Endothelial cell of umbilical vein (primary cell): ENCODE results near the gene RBM26. TPM values are rescaled to one million over a fixed set of nuclear protein-coding genes. Genes with fewer than 3 reads are reported as not detected.

ENCODE experiments used
- BruUV-seq: library from RNA; stranded (reverse); fragments of 400-500 nt; replicated peaks from 2 replicates; lab custom pipeline; 2021; lab: Mats Ljungman, UMichigan
- CTCF ChIA-PET: fragments of 300-600, 350-600 bp; sonication (Branson Sonifier 250); formaldehyde crosslinking; loops from one replicate; lab custom pipeline; 2021; ENCODE audit warnings: antibody characterized with exemption, inconsistent platforms; lab: Charles Lee
- POLR2A ChIA-PET: fragments of 300-600, 350-600 bp; sonication (Branson Sonifier 250); formaldehyde crosslinking; loops from one replicate; lab custom pipeline; 2021; ENCODE audit warnings: antibody characterized with exemption, inconsistent platforms; lab: Charles Lee
- DNase-seq: peaks from one replicate; pipeline ENCODE4 v3.0.0-alpha.2; 2011; ENCODE audit warnings: low read depth, low spot score
- FAIRE-seq: peaks from 2 replicates; lab custom pipeline; 2011; peaks lifted over from hg19 to GRCh38; lab: Jason Lieb, UNC
- H2AFZ ChIP-seq: 2 replicates; pipeline ENCODE4 v1.6.0; 2012; ENCODE audit warnings: low read depth, low read length, control low read depth, inconsistent platforms
- H3K27ac ChIP-seq: 2 replicates; pipeline ENCODE4 v1.5.1; 2011; ENCODE audit warnings: low read depth, mild to moderate bottlenecking, control low read depth, low read length, moderate library complexity; ENCODE audit not compliant: insufficient read depth
- H3K27me3 ChIP-seq, 2 experiments: 2 replicates each; pipeline versions ENCODE4 v1.6.0 to v1.6.1; 2011; ENCODE audit warnings: low read length in 2 of 2, mixed read lengths in 1 of 2; ENCODE audit not compliant: control insufficient read depth in 2 of 2, insufficient read depth in 2 of 2
- H3K36me3 ChIP-seq, 2 experiments: 2 replicates in 1 of 2; 3 replicates in 1 of 2; pipeline ENCODE4 v1.5.1; 2011; ENCODE audit warnings: low read length in 2 of 2, mild to moderate bottlenecking in 1 of 2, moderate library complexity in 1 of 2; ENCODE audit not compliant: control insufficient read depth in 2 of 2, insufficient read depth in 2 of 2; ENCODE audit errors: extremely low read depth in 1 of 2
- H3K4me1 ChIP-seq: 3 replicates; pipeline ENCODE4 v1.5.1; 2011; ENCODE audit warnings: mild to moderate bottlenecking, low read length; ENCODE audit not compliant: control insufficient read depth, insufficient read depth; ENCODE audit errors: extremely low read depth
- H3K4me2 ChIP-seq: 2 replicates; pipeline ENCODE4 v1.6.1; 2011; ENCODE audit warnings: low read length, control low read depth, mixed read lengths; ENCODE audit not compliant: insufficient read depth
- H3K4me3 ChIP-seq, 3 experiments: fragments of 200-600 bp in 1 of 3; sonication (generic), shearing (Covaris generic) in 1 of 3; replicated peaks in 1 of 3; 2 replicates each; pipeline ENCODE4 v1.5.1; 2011 to 2016; ENCODE audit warnings: control low read depth in 3 of 3, low read length in 3 of 3, mild to moderate bottlenecking in 2 of 3, inconsistent platforms in 1 of 3, low read depth in 1 of 3, moderate library complexity in 1 of 3; ENCODE audit not compliant: insufficient read depth in 1 of 3
- H3K79me2 ChIP-seq: 2 replicates; pipeline ENCODE4 v1.6.0; 2012; ENCODE audit warnings: low read length, inconsistent platforms; ENCODE audit not compliant: control insufficient read depth, insufficient read depth
- H3K9ac ChIP-seq: replicated peaks from 2 replicates; pipeline ENCODE3; 2011; ENCODE audit warnings: low read length, control low read depth; ENCODE audit not compliant: insufficient read depth; ENCODE audit errors: extremely low read depth
- H3K9me1 ChIP-seq: replicated peaks from 3 replicates; pipeline ENCODE4 v1.6.0; 2011; ENCODE audit warnings: mild to moderate bottlenecking, low read length; ENCODE audit not compliant: control insufficient read depth, insufficient read depth; ENCODE audit errors: extremely low read depth
- H3K9me3 ChIP-seq: replicated peaks from 2 replicates; pipeline ENCODE4 v1.5.1; 2012; ENCODE audit warnings: low read length, inconsistent platforms; ENCODE audit not compliant: control insufficient read depth, insufficient read depth
- H4K20me1 ChIP-seq: replicated peaks from 2 replicates; pipeline ENCODE3; 2011; ENCODE audit warnings: mild to moderate bottlenecking, low read length; ENCODE audit not compliant: control insufficient read depth, insufficient read depth; ENCODE audit errors: extremely low read depth
- CTCF ChIP-seq, 2 donors: IDR thresholded peaks; 1 replicate in 1 of 2; 2 replicates in 1 of 2; pipeline ENCODE4 v1.5.1; 2011; ENCODE audit warnings: low read length in 2 of 2, mild to moderate bottlenecking in 2 of 2, moderate library complexity in 2 of 2, control low read depth in 1 of 2, inconsistent platforms in 1 of 2, low read depth in 1 of 2; ENCODE audit not compliant: insufficient read depth in 1 of 2; ENCODE audit errors: extremely low read depth in 1 of 2
- EZH2 ChIP-seq: IDR thresholded peaks from 2 replicates; pipeline ENCODE4 v1.6.1; 2012; ENCODE audit warnings: borderline replicate concordance, low read depth, mild to moderate bottlenecking, moderate library complexity, low read length, inconsistent platforms; ENCODE audit not compliant: severe bottlenecking
- FOS ChIP-seq: IDR thresholded peaks from 2 replicates; pipeline ENCODE4 v1.6.1; 2011; ENCODE audit warnings: mild to moderate bottlenecking, low read length, moderate library complexity, borderline replicate concordance; ENCODE audit not compliant: insufficient read depth
- GATA2 ChIP-seq: IDR thresholded peaks from 2 replicates; pipeline ENCODE4 v1.7.0; 2011; ENCODE audit warnings: low read depth, mild to moderate bottlenecking, moderate library complexity, mixed read lengths, low read length; ENCODE audit not compliant: insufficient read length, insufficient read depth
- JUN ChIP-seq: IDR thresholded peaks from 2 replicates; pipeline ENCODE4 v1.6.1; 2011; ENCODE audit warnings: borderline replicate concordance, low read depth; ENCODE audit not compliant: insufficient read length, insufficient read depth
- MAX ChIP-seq: IDR thresholded peaks from 2 replicates; pipeline ENCODE4 v1.6.1; 2011; ENCODE audit not compliant: insufficient read depth, insufficient read length
- MYC ChIP-seq: IDR thresholded peaks from one replicate; pipeline ENCODE4 v1.6.1; 2011; ENCODE audit warnings: mild to moderate bottlenecking, low read depth, low read length
- POLR2A ChIP-seq: IDR thresholded peaks from 2 replicates; pipeline ENCODE4 v1.6.1; 2012; ENCODE audit warnings: low read depth, mild to moderate bottlenecking, control low read depth, low read length
- POLR2AphosphoS5 ChIP-seq: IDR thresholded peaks from 2 replicates; pipeline ENCODE4 v1.6.1; 2012; ENCODE audit warnings: low read depth, mild to moderate bottlenecking, control low read depth, low read length, moderate library complexity; ENCODE audit not compliant: insufficient read depth
- dilution Hi-C: fragments of 300-500 bp; cut with MboI; formaldehyde crosslinking; loops from one replicate; pipeline ENCODE4 v1.15.0; 2019; ENCODE audit warnings: low sequenced_read_pairs; ENCODE audit not compliant: extremely low pct_ligation_motif_present
- intact Hi-C: fragments of 100-400 bp; cut with micrococcal nuclease; formaldehyde crosslinking; loops from one replicate; pipeline ENCODE4 v1.10.0; 2022
- polyA plus RNA-seq, 4 experiments: library from polyadenylated mRNA; depleted of rRNA in 3 of 4; stranded (reverse) in 3 of 4; unstranded in 1 of 4; fragments of >200 nt; gene quantifications; 2 replicates each; pipeline versions ENCODE4 v1.2.1 to v1.2.3, GENCODE V29; 2011 to 2012; ENCODE audit warnings: missing spikeins in 1 of 4
- total RNA-seq: library from RNA; stranded (reverse); gene quantifications from 2 replicates; pipeline ENCODE4 v1.2.3, GENCODE V29; 2021

RBM26 gene
- total and polyA plus RNA-seq, 2 donors (not counting 3 experiments of a cell fraction or from before 2014, with no cell fraction given), result 14.8 to 54.3 TPM

- H2AFZ ChIP-seq, result peak overlapping the region; percentile 26
- no peak for FAIRE-seq
- ChIA-PET CTCF (interaction anchor here (2.8 to 3.6 kb wide), 3 partner anchors 15 to 135 kb away, joined by 12 to 20 read pairs (median 12); no protein-coding TSS in a partner anchor), POLR2A (interaction anchor here (1.0 kb wide), 1 partner anchor 801 kb away, joined by 4 read pairs; no protein-coding TSS in a partner anchor)
- H3K9ac ChIP-seq, result peak overlapping the region; percentile 98
- H3K4me2 ChIP-seq, result peak overlapping the region; percentile 89
- no peaks in the 10 kb centered on the region for H3K36me3 ChIP-seq
- intact Hi-C loops, result loop anchor here (5.0 kb wide), 1 partner anchor 136 kb away; no protein-coding TSS in a partner anchor
- TF ChIP-seq GATA2, result no peak
- no peak for TF ChIP-seq MAX
- no peak for TF ChIP-seq MYC
- no peak for TF ChIP-seq POLR2A
- TF ChIP-seq CTCF (IDR thresholded peaks at IDR 0.05; ENCODE audit: extremely low read depth in 1 of 2, insufficient read depth in 1 of 2, low read depth in 1 of 2, low read length in 2 of 2), result no peak
- no peak for TF ChIP-seq EZH2
- TF ChIP-seq FOS, result no peak
- no peak for TF ChIP-seq POLR2AphosphoS5
- TF ChIP-seq JUN, result no peak
- H3K4me3 ChIP-seq, result peak overlapping the region; percentile 89 to 99 (median 99)
- peaks cover 4% of the 10 kb centered on the region for H4K20me1 ChIP-seq
- H3K79me2 ChIP-seq, result peaks cover 44% of the 10 kb centered on the region
- peak overlapping the region; percentile 90 for H3K27ac ChIP-seq
- H3K4me1 ChIP-seq, result peaks cover 36% of the 10 kb centered on the region
- BruUV-seq, result no TSS peak
- H3K27me3 ChIP-seq, result no peaks in the 10 kb centered on the region
- H3K9me3 ChIP-seq, result no peaks in the 10 kb centered on the region
- H3K9me1 ChIP-seq, result no peaks in the 10 kb centered on the region
- dilution Hi-C loops, result no loop called here
- no peak for DNase-seq
Measured at GRCh38 chr13:79406597-79406908, 498 bp upstream of the RBM26 start.
